Measurements from ENCODE around the gene ADCYAP1.
A peak's percentile ranks its signal among the peaks of the same experiment; 100 is the strongest.

The ADCYAP1 gene

GRCh38 chr18:886076-886475 is 18.6 kb upstream of the ADCYAP1 start:
- no peak for TF ChIP-seq CTCF (conservative IDR thresholded peaks at IDR 0.05; ENCODE audit: low read depth, low read length)
- no peak for DNase-seq (ENCODE audit: low read depth)

GRCh38 chr18:887716-888115 is 17.0 kb upstream of the ADCYAP1 start:
- no peak for TF ChIP-seq CTCF (conservative IDR thresholded peaks at IDR 0.05; ENCODE audit: low read depth, low read length)
- no peak for DNase-seq (ENCODE audit: low read depth)
- no peak overlapping the region for H3K4me3 ChIP-seq (ENCODE audit: low read length)

More at GRCh38 chr18:886076-886475, 18.6 kb upstream of the ADCYAP1 start:
- H3K4me3 ChIP-seq (ENCODE audit: low read length) = no peak overlapping the region

GRCh38 chr18:892316-892715 is 12.4 kb upstream of the ADCYAP1 start:
- no peak for TF ChIP-seq CTCF (conservative IDR thresholded peaks at IDR 0.05; ENCODE audit: low read depth, low read length)
- DNase-seq (ENCODE audit: low read depth) = no peak
- H3K4me3 ChIP-seq (ENCODE audit: low read length) = no peak overlapping the region

GRCh38 chr18:896315-896714 is 8.4 kb upstream of the ADCYAP1 start:
- no peak overlapping the region for H3K4me3 ChIP-seq (ENCODE audit: low read length)
- no peak for TF ChIP-seq CTCF (conservative IDR thresholded peaks at IDR 0.05; ENCODE audit: low read depth, low read length)
- no peak for DNase-seq (ENCODE audit: low read depth)

- no peak for DNase-seq (ENCODE audit: low read depth)
- H3K4me3 ChIP-seq (ENCODE audit: low read length) = no peak overlapping the region
- TF ChIP-seq CTCF (conservative IDR thresholded peaks at IDR 0.05; ENCODE audit: low read depth, low read length) = no peak
Observed at GRCh38 chr18:901761-902160, 2.9 kb upstream of the ADCYAP1 start.

GRCh38 chr18:902229-902628 is 2.4 kb upstream of the ADCYAP1 start:
- no peak overlapping the region for H3K4me3 ChIP-seq (ENCODE audit: low read length)
- DNase-seq (ENCODE audit: low read depth) = no peak
- TF ChIP-seq CTCF (conservative IDR thresholded peaks at IDR 0.05; ENCODE audit: low read depth, low read length) = peak; percentile 61

- H3K4me3 ChIP-seq (ENCODE audit: low read length) = no peak overlapping the region
- TF ChIP-seq CTCF (conservative IDR thresholded peaks at IDR 0.05; ENCODE audit: low read depth, low read length) = no peak
- DNase-seq (ENCODE audit: low read depth) = no peak
Observed at GRCh38 chr18:903701-904100, 970 bp upstream of the ADCYAP1 start.
